HG03571 (cell line): ENCODE data around the gene PYROXD2.

Experiments
- ATAC-seq: cut with Tn5 transposase; IDR thresholded peaks from one replicate; pipeline ENCODE4 v1.9.1; 2021; ENCODE audit not compliant: unreplicated experiment

Gene PYROXD2

DNA sequence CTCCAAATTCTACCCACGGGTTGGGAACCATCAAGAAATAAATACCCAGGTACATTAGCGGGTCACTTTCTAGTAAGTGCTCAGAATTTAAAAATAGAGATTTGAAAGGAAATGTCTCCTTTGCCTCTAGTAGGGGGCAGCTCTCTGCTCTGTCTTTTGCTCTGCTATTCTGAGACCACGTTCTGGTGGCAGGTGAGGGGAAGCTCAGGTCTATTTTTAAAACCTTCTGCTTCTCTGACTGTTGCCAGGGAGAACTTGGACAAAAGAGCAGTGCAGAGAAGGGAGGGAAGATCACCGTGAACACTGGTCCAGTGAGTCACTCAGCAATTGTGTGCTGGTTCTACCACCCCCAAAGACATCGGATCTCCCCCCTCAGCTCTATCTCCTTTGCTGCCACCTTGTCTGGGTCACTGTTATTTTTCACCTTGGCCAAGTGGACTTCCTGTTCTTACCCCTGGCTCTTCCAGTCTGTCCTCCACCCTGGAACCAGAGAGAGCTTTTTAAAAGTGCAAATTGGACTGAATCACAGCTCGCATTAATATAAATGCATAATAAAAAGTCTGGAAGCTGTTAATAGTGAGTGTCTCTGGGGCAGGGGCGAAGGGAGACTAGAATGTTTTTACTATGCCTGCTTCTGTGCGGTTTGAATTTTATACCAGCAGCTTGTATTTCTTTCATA is 74.6 kb downstream of the PYROXD2 start:
- ATAC-seq, result no peak

DNA sequence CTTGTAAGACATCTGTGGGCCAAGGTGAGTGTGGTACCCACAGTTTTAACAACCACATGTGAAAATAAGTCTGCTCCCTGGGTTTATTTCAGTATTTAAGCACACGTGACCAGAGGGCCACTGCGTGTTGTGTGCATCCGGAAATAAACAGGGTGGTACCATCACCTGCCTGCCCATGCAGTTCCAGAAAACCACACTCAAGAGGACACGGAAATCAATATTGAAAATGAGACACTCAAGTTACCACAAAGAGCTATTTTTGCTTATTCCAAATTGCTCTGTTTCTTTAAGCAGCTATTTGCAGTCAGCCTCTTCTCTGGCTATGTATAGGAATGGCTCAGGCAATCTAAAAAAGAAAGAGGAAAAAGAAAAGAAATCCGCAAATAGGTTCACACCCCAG is 75.2 kb downstream of the PYROXD2 start:
- ATAC-seq, result no peak

DNA sequence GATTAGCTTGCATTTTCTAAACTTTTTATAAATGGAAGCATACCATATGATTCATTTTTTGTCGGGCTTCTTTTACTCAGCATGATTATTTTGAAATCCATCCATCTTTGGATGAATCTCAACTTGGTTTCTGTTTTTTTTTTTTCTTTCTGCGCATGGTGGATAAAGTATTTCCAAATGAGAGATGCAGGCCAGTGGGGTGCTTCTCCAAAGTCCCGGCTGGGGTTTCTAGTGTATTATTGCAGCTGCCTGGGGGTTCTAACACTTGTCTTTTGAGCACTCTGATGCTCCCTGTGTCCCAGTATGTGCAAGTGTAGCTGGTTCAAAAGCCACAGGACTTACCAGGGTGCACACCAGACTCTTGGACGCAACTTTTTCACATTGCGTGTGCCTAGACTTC is 76.1 kb downstream of the PYROXD2 start:
- no peak for ATAC-seq

DNA sequence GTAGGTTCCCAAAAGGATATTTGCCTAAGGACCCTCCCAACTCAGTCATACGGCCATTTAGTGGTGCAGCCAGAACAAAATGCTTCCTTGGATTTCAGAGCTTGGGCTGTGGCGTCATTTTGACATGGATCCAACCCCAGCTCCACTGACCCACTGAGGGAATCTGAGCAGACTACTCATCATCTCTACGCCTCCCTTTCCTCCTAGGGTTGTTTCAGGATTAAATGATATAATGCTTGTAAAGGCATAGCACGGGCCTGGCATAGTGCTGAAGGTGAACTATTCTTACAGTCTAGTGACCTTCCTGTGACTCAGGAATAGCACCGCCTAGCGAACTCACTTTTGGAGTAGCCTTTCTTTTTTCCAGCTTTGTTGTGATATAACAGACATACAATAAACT is 76.7 kb downstream of the PYROXD2 start:
- ATAC-seq, result no peak

DNA sequence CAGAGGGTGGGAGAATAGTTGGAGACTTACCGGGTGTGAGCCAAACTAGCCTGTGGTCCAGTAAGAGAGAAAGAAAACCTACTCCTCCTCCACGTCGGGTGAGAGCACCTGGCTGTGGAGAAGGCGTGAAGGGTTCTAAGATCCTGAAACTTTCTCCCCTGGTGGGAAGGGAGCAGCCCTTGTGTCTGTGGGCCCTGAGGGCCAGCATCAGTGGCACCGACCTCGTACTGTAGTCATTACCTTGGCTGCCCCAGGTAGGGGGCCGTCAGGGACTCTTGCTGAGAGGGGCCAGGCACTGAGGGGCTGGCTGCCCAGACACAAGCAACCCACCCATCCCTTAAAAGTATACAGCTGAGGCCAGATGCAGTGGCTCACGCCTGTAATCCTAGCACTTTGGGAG is 77.5 kb downstream of the PYROXD2 start:
- no peak for ATAC-seq
